BE2C (cell line): ENCODE data around the gene DMWD.

ENCODE experiments used
- DNase-seq: peaks from one replicate; pipeline ENCODE4 v3.0.0-alpha.2; 2020
- H3K27me3 ChIP-seq: fragments of 250-450 bp; sonication (Bioruptor Pico); 2 replicates; pipeline ENCODE4 v1.5.1; 2020; ENCODE audit warnings: mild to moderate bottlenecking
- H3K36me3 ChIP-seq: fragments of 250-450 bp; sonication (Bioruptor Pico); 2 replicates; pipeline ENCODE4 v1.5.1; 2020; ENCODE audit warnings: mild to moderate bottlenecking
- H3K4me1 ChIP-seq: fragments of 250-450 bp; sonication (Bioruptor Pico); 2 replicates; pipeline ENCODE4 v1.5.1; 2020
- H3K4me3 ChIP-seq: 2 replicates; pipeline ENCODE4 v1.5.1; 2011; ENCODE audit warnings: low read depth, low read length
- H3K9me3 ChIP-seq: fragments of 250-450 bp; sonication (Bioruptor Pico); 2 replicates; pipeline ENCODE4 v1.5.1; 2020
- CTCF ChIP-seq: IDR thresholded peaks from 2 replicates; pipeline ENCODE4 v1.5.1; 2012; ENCODE audit warnings: mild to moderate bottlenecking, low read depth, low read length

The DMWD gene

GRCh38 chr19:45770192-45771101, 22.2 kb downstream of the DMWD start:
- peak; percentile 80 for TF ChIP-seq CTCF
- peak overlapping the region; percentile 66 for H3K4me3 ChIP-seq
- peaks cover 8% of the 10 kb centered on the region for H3K4me1 ChIP-seq
- peaks cover 22% of the 10 kb centered on the region for H3K27me3 ChIP-seq
- DNase-seq = peak; percentile 99
- H3K36me3 ChIP-seq = no peaks in the 10 kb centered on the region
- H3K9me3 ChIP-seq = no peaks in the 10 kb centered on the region

- TF ChIP-seq CTCF = no peak
- Histone ChIP-seq H3K9me3 (no peaks in the 10 kb centered on the region), H3K4me3 (peak overlapping the region; percentile 66), H3K27me3 (peaks cover 22% of the 10 kb centered on the region), H3K36me3 (no peaks in the 10 kb centered on the region), H3K4me1 (peaks cover 8% of the 10 kb centered on the region)
- no peak for DNase-seq
Observed at GRCh38 chr19:45769821-45770191, 22.8 kb downstream of the DMWD start.

GRCh38 chr19:45768984-45769782, 23.5 kb downstream of the DMWD start, which contains the start of gene SIX5:
TSS of gene SIX5 (minus strand) at chr19:45769252. CDS start at chr19:45768844, 408 bp downstream.
- peaks cover 22% of the 10 kb centered on the region for H3K27me3 ChIP-seq
- no peaks in the 10 kb centered on the region for H3K36me3 ChIP-seq
- H3K9me3 ChIP-seq = no peaks in the 10 kb centered on the region
- peak within 1 kb of the TSS; percentile 70 for H3K4me3 ChIP-seq
- peaks cover 8% of the 10 kb centered on the region for H3K4me1 ChIP-seq
- TF ChIP-seq CTCF = no peak
- DNase-seq = peak; percentile 99

- no peak for TF ChIP-seq CTCF
- Histone ChIP-seq H3K27me3 (peaks cover 22% of the 10 kb centered on the region), H3K4me3 (peak overlapping the region; percentile 70), H3K4me1 (peaks cover 8% of the 10 kb centered on the region), H3K9me3 (no peaks in the 10 kb centered on the region), H3K36me3 (no peaks in the 10 kb centered on the region)
- DNase-seq = no peak
Observed at GRCh38 chr19:45768655-45768983, 24.0 kb downstream of the DMWD start.

- Histone ChIP-seq H3K27me3 (peaks cover 22% of the 10 kb centered on the region), H3K36me3 (no peaks in the 10 kb centered on the region), H3K9me3 (no peaks in the 10 kb centered on the region), H3K4me3 (peak overlapping the region; percentile 70), H3K4me1 (peaks cover 8% of the 10 kb centered on the region)
- no peak for TF ChIP-seq CTCF
- DNase-seq = no peak
Observed at GRCh38 chr19:45767881-45768654, 24.6 kb downstream of the DMWD start.
